ENCODE measurements around the gene PSME2. TPM values are rescaled to one million over a fixed set of nuclear protein-coding genes. Genes with fewer than 3 reads are reported as not detected.

The PSME2 gene
- polyA plus RNA-seq, 1 donor (not counting 4 experiments of a cell fraction or from before 2014, with no cell fraction given) = 158 TPM

GRCh38 chr14:24194873-24195185, 48.4 kb upstream of the PSME2 start:
- Histone ChIP-seq H3K36me3 (ENCODE audit: control insufficient read depth in 2 of 2, extremely low read depth in 1 of 2, insufficient read depth in 2 of 2, low read length in 2 of 2) (peaks cover 12 to 21% of the 10 kb centered on the region in 2 experiments), H3K4me1 (ENCODE audit: control insufficient read depth, extremely low read depth, insufficient read depth, low read length) (peaks cover 15% of the 10 kb centered on the region), H3K4me2 (ENCODE audit: control insufficient read depth, extremely low read depth, insufficient read depth, low read depth, low read length) (peak overlapping the region; percentile 98), H3K9me1 (ENCODE audit: control insufficient read depth, extremely low read depth, insufficient read depth, low read length) (no peaks in the 10 kb centered on the region), H4K20me1 (ENCODE audit: control insufficient read depth, extremely low read depth, insufficient read depth, low read length) (no peaks in the 10 kb centered on the region), H3K27ac (ENCODE audit: control insufficient read depth, insufficient read depth, low read length) (peak overlapping the region; percentile 96), H2AFZ (ENCODE audit: control insufficient read depth, low read length) (peak overlapping the region; percentile 90), H3K9ac (ENCODE audit: control insufficient read depth, extremely low read depth, insufficient read depth, low read length) (peak overlapping the region; percentile 98), H3K27me3 (ENCODE audit: control insufficient read depth, extremely low read depth, insufficient read depth, low read length) (no peaks in the 10 kb centered on the region), H3K9me3 (ENCODE audit: control insufficient read depth, low read depth, low read length) (no peaks in the 10 kb centered on the region), H3K4me3 (ENCODE audit: control insufficient read depth in 2 of 3, extremely low read depth in 1 of 3, insufficient read depth in 2 of 3, low read depth in 1 of 3, low read length in 3 of 3) (peak overlapping the region; percentile 83 to 98 (median 96)), H3K79me2 (ENCODE audit: control insufficient read depth, insufficient read depth, low read length) (peaks cover 49% of the 10 kb centered on the region)
- DNase-seq (ENCODE audit: low read depth, low spot score) (no peak), FAIRE-seq (no peak)
- TF ChIP-seq EZH2 (IDR thresholded peaks at IDR 0.05; ENCODE audit: low read length) = no peak
- TF ChIP-seq CTCF (optimal IDR thresholded peaks at IDR 0.05 in 1 of 3, IDR thresholded peaks at IDR 0.05 in 1 of 3, conservative IDR thresholded peaks at IDR 0.05 in 1 of 3; ENCODE audit: extremely low read depth in 1 of 3, insufficient read depth in 2 of 3, low read length in 3 of 3) = no peak
- dilution Hi-C loops (cut with MboI; ENCODE audit: extremely low pct_ligation_motif_present, low sequenced_read_pairs) = no loop called here

- peaks cover 49% of the 10 kb centered on the region for H3K79me2 ChIP-seq (ENCODE audit: control insufficient read depth, insufficient read depth, low read length)
Observed at GRCh38 chr14:24194186-24194872, 47.9 kb upstream of the PSME2 start.

More at GRCh38 chr14:24194186-24194872, 47.9 kb upstream of the PSME2 start:
- Histone ChIP-seq H3K4me3 (ENCODE audit: control insufficient read depth in 2 of 3, extremely low read depth in 1 of 3, insufficient read depth in 2 of 3, low read depth in 1 of 3, low read length in 3 of 3) (peak overlapping the region; percentile 83 to 98 (median 96)), H3K27me3 (ENCODE audit: control insufficient read depth, extremely low read depth, insufficient read depth, low read length) (no peaks in the 10 kb centered on the region), H3K4me1 (ENCODE audit: control insufficient read depth, extremely low read depth, insufficient read depth, low read length) (peaks cover 15% of the 10 kb centered on the region), H3K9ac (ENCODE audit: control insufficient read depth, extremely low read depth, insufficient read depth, low read length) (peak overlapping the region; percentile 98), H4K20me1 (ENCODE audit: control insufficient read depth, extremely low read depth, insufficient read depth, low read length) (no peaks in the 10 kb centered on the region), H3K27ac (ENCODE audit: control insufficient read depth, insufficient read depth, low read length) (no peak overlapping the region), H3K9me1 (ENCODE audit: control insufficient read depth, extremely low read depth, insufficient read depth, low read length) (no peaks in the 10 kb centered on the region), H3K9me3 (ENCODE audit: control insufficient read depth, low read depth, low read length) (no peaks in the 10 kb centered on the region), H2AFZ (ENCODE audit: control insufficient read depth, low read length) (no peak overlapping the region), H3K36me3 (ENCODE audit: control insufficient read depth in 2 of 2, extremely low read depth in 1 of 2, insufficient read depth in 2 of 2, low read length in 2 of 2) (peaks cover 15 to 21% of the 10 kb centered on the region in 2 experiments), H3K4me2 (ENCODE audit: control insufficient read depth, extremely low read depth, insufficient read depth, low read depth, low read length) (peak overlapping the region; percentile 98)
- TF ChIP-seq EZH2 (IDR thresholded peaks at IDR 0.05; ENCODE audit: low read length) = no peak
- TF ChIP-seq CTCF (optimal IDR thresholded peaks at IDR 0.05 in 1 of 3, IDR thresholded peaks at IDR 0.05 in 1 of 3, conservative IDR thresholded peaks at IDR 0.05 in 1 of 3; ENCODE audit: extremely low read depth in 1 of 3, insufficient read depth in 2 of 3, low read length in 3 of 3) = no peak
- DNase-seq (ENCODE audit: low read depth, low spot score) = no peak
- FAIRE-seq = no peak
- dilution Hi-C loops (cut with MboI; ENCODE audit: extremely low pct_ligation_motif_present, low sequenced_read_pairs) = no loop called here
